WTC11 (cell line): ENCODE data around the gene CFL1. TPM values are rescaled to one million over a fixed set of nuclear protein-coding genes. Genes with fewer than 3 reads are reported as not detected.

ENCODE experiments used
- ATAC-seq: fragments of 200-7000 bp; cut with Tn5 transposase; 2 replicates; pipeline ENCODE4 v1.10.0; 2021; ENCODE audit warnings: mild to moderate bottlenecking, moderate library complexity
- CTCF ChIA-PET: fragments of 300-600 bp; sonication (Branson Sonifier 250); formaldehyde crosslinking; loops from one replicate; lab custom pipeline; 2021; ENCODE audit warnings: antibody characterized with exemption; lab: Charles Lee
- POLR2A ChIA-PET: fragments of 350-600 bp; sonication (Branson Sonifier 250); formaldehyde crosslinking; loops from one replicate; lab custom pipeline; 2021; ENCODE audit warnings: antibody characterized with exemption; lab: Charles Lee
- DNase-seq: peaks from one replicate; pipeline ENCODE4 v3.0.0; 2021; ENCODE audit warnings: low spot score
- H3K27ac Mint-ChIP-seq: 2 replicates; pipeline ENCODE4 v1.8.0; 2021; ENCODE audit warnings: mixed read lengths
- H3K27me3 Mint-ChIP-seq: 2 replicates; pipeline ENCODE4 v1.8.0; 2021; ENCODE audit warnings: low read depth, mild to moderate bottlenecking, moderate library complexity, mixed read lengths
- H3K36me3 Mint-ChIP-seq: 2 replicates; pipeline ENCODE4 v1.8.0; 2021; ENCODE audit warnings: mixed read lengths
- H3K4me1 Mint-ChIP-seq: 2 replicates; pipeline ENCODE4 v1.8.0; 2022; ENCODE audit warnings: mixed read lengths
- H3K4me3 Mint-ChIP-seq: 2 replicates; pipeline ENCODE4 v1.8.0; 2021; ENCODE audit warnings: mild to moderate bottlenecking, moderate library complexity, mixed read lengths
- H3K9me3 Mint-ChIP-seq: 2 replicates; pipeline ENCODE4 v1.8.0; 2021; ENCODE audit warnings: mixed read lengths
- AFF4 ChIP-seq: sonication (generic); formaldehyde crosslinking; IDR thresholded peaks from 2 replicates; pipeline ENCODE4 v1.8.1; 2023; ENCODE audit warnings: mild to moderate bottlenecking, missing genetic modification reagents, borderline replicate concordance
- ATF1 ChIP-seq: sonication (generic); formaldehyde crosslinking; IDR thresholded peaks from 2 replicates; pipeline ENCODE4 v1.8.1; 2023; ENCODE audit warnings: mild to moderate bottlenecking, moderate library complexity, missing genetic modification reagents
- ATF2 ChIP-seq: sonication (generic); formaldehyde crosslinking; IDR thresholded peaks from 2 replicates; pipeline ENCODE4 v1.8.1; 2022; ENCODE audit warnings: low read depth, missing genetic modification reagents, borderline replicate concordance
- E2F5 ChIP-seq: sonication (generic); formaldehyde crosslinking; IDR thresholded peaks from 2 replicates; pipeline ENCODE4 v1.8.1; 2022; ENCODE audit warnings: mild to moderate bottlenecking, moderate library complexity, missing genetic modification reagents
- ERG ChIP-seq: fragments of 250-450 bp; sonication (Bioruptor Pico); IDR thresholded peaks from 2 replicates; pipeline ENCODE4 v1.8.0; 2021; ENCODE audit warnings: mild to moderate bottlenecking
- ESRRA ChIP-seq: sonication (generic); formaldehyde crosslinking; IDR thresholded peaks from 2 replicates; pipeline ENCODE4 v1.8.1; 2022; ENCODE audit warnings: mild to moderate bottlenecking, missing genetic modification reagents, borderline replicate concordance
- ETV6 ChIP-seq: sonication (generic); formaldehyde crosslinking; IDR thresholded peaks from 2 replicates; pipeline ENCODE4 v1.8.1; 2022; ENCODE audit warnings: mild to moderate bottlenecking, missing genetic modification reagents
- GRHL2 ChIP-seq: fragments of 250-450 bp; sonication (Bioruptor Pico); IDR thresholded peaks from 2 replicates; pipeline ENCODE4 v1.8.0; 2022; ENCODE audit warnings: mild to moderate bottlenecking, moderate library complexity; ENCODE audit not compliant: insufficient replicate concordance, severe bottlenecking
- MAX ChIP-seq: sonication (generic); formaldehyde crosslinking; IDR thresholded peaks from 2 replicates; pipeline ENCODE4 v1.8.0; 2022; ENCODE audit warnings: mild to moderate bottlenecking, missing genetic modification reagents
- NFE2L1 ChIP-seq: sonication (generic); formaldehyde crosslinking; IDR thresholded peaks from 2 replicates; pipeline ENCODE4 v1.8.1; 2023; ENCODE audit warnings: missing genetic modification reagents
- NFYB ChIP-seq: sonication (generic); formaldehyde crosslinking; conservative IDR thresholded peaks from 2 replicates; pipeline ENCODE4 v1.8.0; 2022; ENCODE audit warnings: low read depth, missing genetic modification reagents
- RORB ChIP-seq: fragments of 250-450 bp; sonication (Bioruptor Pico); IDR thresholded peaks from 2 replicates; pipeline ENCODE4 v1.9.0; 2021; ENCODE audit warnings: mild to moderate bottlenecking
- SOX15 ChIP-seq: fragments of 250-450 bp; sonication (Bioruptor Pico); IDR thresholded peaks from 2 replicates; pipeline ENCODE4 v1.9.0; 2021; ENCODE audit warnings: mild to moderate bottlenecking
- TCF7 ChIP-seq: sonication (generic); formaldehyde crosslinking; IDR thresholded peaks from 2 replicates; pipeline ENCODE4 v1.8.0; 2022; ENCODE audit warnings: mild to moderate bottlenecking, low read depth, missing genetic modification reagents, moderate library complexity
- TEAD1 ChIP-seq: sonication (generic); formaldehyde crosslinking; IDR thresholded peaks from 2 replicates; pipeline ENCODE4 v1.8.0; 2022; ENCODE audit warnings: mild to moderate bottlenecking, missing genetic modification reagents
- USF1 ChIP-seq: sonication (generic); formaldehyde crosslinking; IDR thresholded peaks from 2 replicates; pipeline ENCODE4 v1.8.0; 2022; ENCODE audit warnings: mild to moderate bottlenecking, missing genetic modification reagents
- ZBTB21 ChIP-seq: sonication (generic); formaldehyde crosslinking; IDR thresholded peaks from 2 replicates; pipeline ENCODE4 v1.8.1; 2023; ENCODE audit warnings: mild to moderate bottlenecking, missing genetic modification reagents, borderline replicate concordance
- ZNF138 ChIP-seq: sonication (generic); formaldehyde crosslinking; conservative IDR thresholded peaks from 2 replicates; pipeline ENCODE4 v1.8.1; 2022; ENCODE audit warnings: mild to moderate bottlenecking, moderate library complexity, missing genetic modification reagents
- ZNF232 ChIP-seq: sonication (generic); formaldehyde crosslinking; IDR thresholded peaks from 2 replicates; pipeline ENCODE4 v1.8.0; 2022; ENCODE audit warnings: mild to moderate bottlenecking, missing genetic modification reagents
- total RNA-seq: library from RNA; stranded (reverse); gene quantifications from 3 replicates; pipeline ENCODE4 v1.2.3, GENCODE V29; 2021

Gene CFL1
- total RNA-seq, 1 experiment from 2014 or later: 1,073 TPM

- no peak for TF ChIP-seq ERG (CRISPR knock-in tag)
Observed at GRCh38 chr11:65880844-65881421, 23.0 kb upstream of the CFL1 start (continued).

GRCh38 chr11:65880027-65880426 is 22.0 kb upstream of the CFL1 start:
- Mint-ChIP-seq H3K36me3 (peaks cover 24% of the 10 kb centered on the region), H3K27me3 (peaks cover 14% of the 10 kb centered on the region), H3K9me3 (no peaks in the 10 kb centered on the region), H3K4me3 (no peak overlapping the region), H3K4me1 (peaks cover 2% of the 10 kb centered on the region), H3K27ac (no peak overlapping the region)
- TF ChIP-seq MAX: no peak
- TF ChIP-seq AFF4 (CRISPR knock-in tag): no peak
- no peak for TF ChIP-seq ATF1 (CRISPR knock-in tag)
- no peak for TF ChIP-seq GRHL2 (CRISPR knock-in tag)
- no peak for TF ChIP-seq ZBTB21
- TF ChIP-seq ZNF232 (CRISPR knock-in tag): no peak
- no peak for TF ChIP-seq NFYB (CRISPR knock-in tag)
- TF ChIP-seq NFE2L1 (CRISPR knock-in tag): no peak
- TF ChIP-seq ESRRA (CRISPR knock-in tag): no peak
- TF ChIP-seq USF1: no peak
- TF ChIP-seq TCF7 (CRISPR knock-in tag): no peak
- TF ChIP-seq RORB (CRISPR knock-in tag): no peak
- no peak for TF ChIP-seq ETV6 (CRISPR knock-in tag)
- no peak for TF ChIP-seq TEAD1
- no peak for TF ChIP-seq E2F5 (CRISPR knock-in tag)
- TF ChIP-seq ZNF138 (CRISPR knock-in tag): no peak
- no peak for TF ChIP-seq SOX15 (CRISPR knock-in tag)
- no peak for TF ChIP-seq ATF2 (CRISPR knock-in tag)
- DNase-seq: no peak
- no peak for ATAC-seq
- ChIA-PET CTCF (interaction anchor here (1.3 to 2.7 kb wide), 5 partner anchors 8 to 32 kb away, joined by 3 to 24 read pairs (median 5); partner anchors contain the start of genes CCDC85B, FIBP and MUS81), POLR2A (interaction anchor here (1.1 kb wide), 1 partner anchor 8 kb away, joined by 3 read pairs; the partner anchor contains the start of gene FIBP)
